Stimulated activated naive CD8-positive, alpha-beta T cell treated with anti-CD3 and anti-CD28 coated beads, Interleukin-15, Interleukin-2, amounts not matched to agents 100 U/mL and 50 U/mL, for 24 hours (primary cell): Measurements from ENCODE around the gene ASIC2.

Source experiments
- ATAC-seq: fragments of 150-1000 bp; cut with Tn5 transposase; one replicate; pipeline ENCODE4 v1.10.0; 2021
- DNase-seq: peaks from one replicate; pipeline ENCODE4 v3.0.0; 2021

Gene ASIC2

GRCh38 chr17:33113276-33113990 lies 179.7 kb downstream of the ASIC2 start:
- ATAC-seq (no peak), DNase-seq (no peak)

DNA sequence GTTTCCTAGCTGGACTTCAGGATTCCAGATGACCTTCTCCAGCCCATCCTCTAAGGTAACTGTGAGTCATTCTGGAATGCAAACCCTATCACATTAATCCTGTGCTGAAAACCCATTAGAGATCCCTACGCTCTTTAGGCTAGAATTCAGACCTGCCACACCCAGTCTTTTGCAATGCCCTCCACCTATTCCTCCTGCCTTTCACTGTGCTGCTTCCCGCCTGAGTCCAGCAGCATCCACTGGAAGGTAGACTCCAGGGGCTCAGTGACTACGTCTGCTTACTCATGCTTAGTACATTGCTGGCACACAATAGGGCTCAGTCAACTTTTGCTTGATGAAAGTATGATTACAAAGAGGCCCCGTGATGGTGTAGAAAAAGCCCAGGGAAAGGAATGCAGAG lies 180.3 kb downstream of the ASIC2 start:
- no peak for ATAC-seq
- DNase-seq: no peak

DNA sequence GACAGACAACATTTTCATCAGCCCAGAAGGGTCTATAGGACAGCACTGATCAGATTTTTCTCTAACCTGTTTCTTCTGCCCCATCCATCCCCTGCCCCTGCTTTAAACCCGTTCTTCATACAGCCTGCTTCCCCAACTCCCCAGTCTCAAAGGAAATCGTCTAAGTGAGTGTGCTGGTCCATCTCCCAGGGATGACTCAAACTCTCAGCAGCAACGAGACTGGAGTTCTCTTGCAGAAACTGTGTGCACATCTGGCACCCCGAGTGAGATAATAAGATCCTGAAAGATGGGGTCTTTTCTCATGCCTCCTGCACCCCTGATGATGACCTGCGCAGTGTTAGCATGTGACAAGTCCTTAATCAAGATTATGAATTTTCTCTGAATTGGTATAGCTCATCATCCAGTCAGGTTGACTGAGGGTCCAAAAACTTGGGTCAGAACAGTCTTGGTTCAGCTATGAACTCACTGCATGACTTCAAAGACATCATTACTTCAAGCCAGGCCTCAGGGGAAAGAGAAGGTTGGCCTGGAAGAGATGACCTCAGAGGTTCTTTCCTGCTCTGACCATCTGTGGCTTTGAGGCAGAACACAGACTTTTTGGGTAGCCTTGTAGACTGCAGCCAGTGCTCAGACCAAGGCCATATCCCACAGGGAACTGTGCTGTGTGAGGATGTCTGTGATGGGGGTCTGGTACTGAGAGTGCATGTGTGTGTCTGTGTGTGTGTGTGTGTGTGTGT lies 183.6 kb downstream of the ASIC2 start:
- ATAC-seq (no peak), DNase-seq (no peak)

- DNase-seq (no peak), ATAC-seq (no peak)
These were observed 186.4 kb downstream of the ASIC2 start for GRCh38 chr17:33106525-33107165.

DNA sequence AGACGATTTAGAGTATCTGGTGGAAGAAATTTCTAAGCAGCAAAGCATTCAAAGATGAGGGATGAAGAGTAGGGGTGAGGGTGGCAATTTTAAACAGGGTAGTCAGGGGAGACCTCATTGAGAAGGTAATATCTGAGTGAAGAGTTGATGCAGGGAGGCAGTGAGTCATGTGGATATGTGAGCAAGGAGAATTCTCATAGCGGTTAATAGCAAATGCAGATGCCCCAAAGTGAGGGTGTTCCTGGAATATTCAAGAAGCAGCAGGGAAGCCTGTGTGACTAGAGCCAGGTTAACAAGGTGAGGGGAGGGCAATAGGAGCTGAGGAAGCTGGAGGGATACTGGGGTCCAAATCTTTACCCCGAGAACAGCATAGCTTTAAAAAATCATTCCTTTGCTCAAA lies 187.2 kb downstream of the ASIC2 start:
- ATAC-seq: no peak
- DNase-seq: no peak

DNA sequence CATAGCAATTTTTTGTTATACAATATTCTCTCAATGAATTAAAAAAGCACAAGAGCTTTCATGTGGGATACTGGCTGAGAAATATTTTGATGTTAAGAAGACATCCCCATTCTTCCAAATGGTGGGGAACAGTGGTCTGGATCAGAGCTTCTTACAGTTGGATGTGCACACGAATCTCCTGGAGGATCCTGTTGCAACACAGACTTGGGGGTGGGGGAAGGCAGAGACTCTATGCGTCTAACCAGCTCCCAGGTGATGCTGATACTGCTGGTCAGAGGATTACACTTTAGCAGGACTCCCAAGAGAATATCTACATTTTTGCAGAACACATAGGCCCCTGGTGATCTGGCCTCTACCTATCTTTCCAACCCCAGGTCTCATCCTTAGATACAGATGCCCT lies 193.2 kb downstream of the ASIC2 start:
- DNase-seq (no peak), ATAC-seq (no peak)

DNA sequence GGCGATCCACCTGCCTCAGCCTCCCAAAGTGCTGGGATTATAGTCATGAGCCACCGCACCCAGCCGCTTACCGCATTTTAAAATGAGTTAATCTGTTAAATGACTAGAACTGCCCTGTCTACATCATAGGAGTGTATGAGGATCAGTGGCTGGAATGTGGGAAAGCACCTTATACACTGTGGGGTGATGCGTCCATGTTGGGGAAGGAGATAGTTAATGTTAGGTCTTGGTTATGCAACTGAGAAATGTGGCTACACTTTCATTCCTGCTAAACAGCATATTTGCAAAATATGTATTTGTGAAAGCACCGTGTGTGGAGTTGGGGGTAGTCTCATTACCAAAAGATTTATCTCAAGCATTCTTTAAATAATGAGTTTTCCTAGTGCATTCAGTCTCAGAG lies 193.8 kb downstream of the ASIC2 start:
- no peak for DNase-seq
- ATAC-seq: no peak

DNA sequence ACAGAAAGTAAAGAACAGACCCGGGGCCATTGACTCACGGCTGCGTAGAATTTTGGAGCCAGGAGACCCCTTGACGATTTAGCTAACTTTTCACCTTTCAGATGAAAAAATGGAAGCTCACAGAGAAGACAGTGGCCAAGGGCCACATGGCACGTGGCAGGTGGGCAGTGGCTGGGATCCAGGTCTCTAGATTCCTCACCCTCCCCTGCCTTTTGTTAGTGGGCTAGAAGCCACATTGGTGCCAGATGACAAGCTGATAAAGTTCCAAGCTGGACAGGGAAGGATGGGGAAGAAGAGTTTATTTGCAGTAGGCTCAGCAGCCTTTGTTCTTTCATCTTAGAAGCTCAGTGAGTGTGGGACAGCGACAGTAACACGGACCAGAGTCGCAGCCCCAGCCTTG lies 195.7 kb downstream of the ASIC2 start:
- no peak for DNase-seq
- ATAC-seq: no peak

- no peak for DNase-seq
- no peak for ATAC-seq
These were observed 196.9 kb downstream of the ASIC2 start for GRCh38 chr17:33096161-33096560.

DNA sequence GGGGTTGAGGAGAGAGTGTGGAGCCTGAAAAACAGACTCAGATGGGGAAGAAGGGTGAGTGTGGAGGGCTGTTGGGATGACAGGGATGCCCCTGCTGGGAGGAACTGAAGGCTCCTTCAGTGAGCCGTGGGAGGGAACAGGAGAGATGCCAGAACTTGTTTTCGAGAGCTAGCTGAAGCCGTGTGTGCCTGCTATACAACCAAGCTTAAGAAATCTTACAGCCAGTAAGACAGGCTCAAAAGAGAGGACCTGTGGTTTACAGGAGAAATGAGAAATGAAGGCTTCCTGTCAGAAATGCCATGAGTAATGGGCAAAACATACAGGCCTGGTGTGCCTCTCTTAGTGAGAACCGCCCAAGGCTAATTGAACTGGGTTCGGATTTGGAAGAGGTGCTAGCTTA lies 201.8 kb downstream of the ASIC2 start:
- ATAC-seq (no peak), DNase-seq (no peak)

- ATAC-seq (no peak), DNase-seq (no peak)
These were observed 202.3 kb downstream of the ASIC2 start for GRCh38 chr17:33090806-33091205.

DNA sequence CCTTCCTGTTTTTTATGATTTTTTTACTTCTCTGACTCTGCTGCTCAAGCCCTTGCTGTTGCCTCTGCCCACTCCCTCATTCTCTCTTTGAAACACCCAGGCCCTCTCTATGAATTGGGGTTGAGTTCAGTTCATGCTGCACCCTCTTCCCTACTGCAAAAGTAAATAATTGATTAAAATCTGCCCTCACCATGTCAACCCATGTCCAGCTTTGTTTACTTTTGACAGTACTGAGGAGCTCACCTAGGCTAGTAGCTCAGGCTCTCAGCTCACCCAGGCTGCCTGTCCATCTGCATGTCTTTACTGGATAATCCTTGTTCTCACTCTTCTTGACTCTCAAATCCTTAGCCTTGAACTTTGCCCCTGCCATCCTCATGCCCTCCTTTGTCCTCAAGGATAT lies 206.2 kb downstream of the ASIC2 start:
- no peak for ATAC-seq
- no peak for DNase-seq

- DNase-seq (no peak), ATAC-seq (no peak)
These were observed 207.1 kb downstream of the ASIC2 start for GRCh38 chr17:33086041-33086440.

DNA sequence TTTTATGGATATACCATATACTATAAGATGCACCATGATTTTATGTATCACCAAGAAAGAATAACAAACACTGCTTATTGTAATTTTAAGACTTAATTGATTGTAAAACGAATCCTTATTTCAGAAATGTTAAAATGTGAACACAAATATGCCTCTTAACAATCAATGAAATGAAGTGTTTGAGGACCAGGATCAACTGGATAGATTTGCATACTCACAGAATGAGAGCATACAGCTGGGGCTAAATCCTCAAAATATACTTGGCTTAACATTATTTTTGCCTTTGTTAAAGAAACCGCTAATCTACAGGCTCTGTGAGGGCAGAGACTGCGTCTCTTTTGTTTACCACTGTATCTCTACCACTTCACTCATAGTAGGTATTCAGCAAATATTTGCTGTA lies 207.8 kb downstream of the ASIC2 start:
- DNase-seq (no peak), ATAC-seq (no peak)

GRCh38 chr17:33084755-33085154 lies 208.3 kb downstream of the ASIC2 start:
- no peak for ATAC-seq
- no peak for DNase-seq

- ATAC-seq (no peak), DNase-seq (no peak)
These were observed 210.4 kb downstream of the ASIC2 start for GRCh38 chr17:33082529-33083173.

GRCh38 chr17:33080091-33080490 lies 213.0 kb downstream of the ASIC2 start:
- no peak for ATAC-seq
- no peak for DNase-seq

GRCh38 chr17:33079201-33079600 lies 213.9 kb downstream of the ASIC2 start:
- ATAC-seq: no peak
- DNase-seq: no peak

GRCh38 chr17:33076979-33077378 lies 216.1 kb downstream of the ASIC2 start:
- no peak for ATAC-seq
- DNase-seq: no peak

- DNase-seq (no peak), ATAC-seq (no peak)
These were observed 219.7 kb downstream of the ASIC2 start for GRCh38 chr17:33073416-33073815.

GRCh38 chr17:33072421-33073161 lies 220.5 kb downstream of the ASIC2 start:
- ATAC-seq: no peak
- no peak for DNase-seq

- DNase-seq: no peak
These were observed 221.4 kb downstream of the ASIC2 start for GRCh38 chr17:33071656-33072055.

More at GRCh38 chr17:33071656-33072055, 221.4 kb downstream of the ASIC2 start:
- ATAC-seq: no peak
